ENCODE measurements around the gene CHST11.
A peak's percentile ranks its signal among the peaks of the same experiment; 100 is the strongest.
"Not testable (repeated sequence)": the region's sequence is repeated elsewhere in the genome, so short reads cannot be mapped to it uniquely, and the experiment has no call there.

Gene CHST11

DNA sequence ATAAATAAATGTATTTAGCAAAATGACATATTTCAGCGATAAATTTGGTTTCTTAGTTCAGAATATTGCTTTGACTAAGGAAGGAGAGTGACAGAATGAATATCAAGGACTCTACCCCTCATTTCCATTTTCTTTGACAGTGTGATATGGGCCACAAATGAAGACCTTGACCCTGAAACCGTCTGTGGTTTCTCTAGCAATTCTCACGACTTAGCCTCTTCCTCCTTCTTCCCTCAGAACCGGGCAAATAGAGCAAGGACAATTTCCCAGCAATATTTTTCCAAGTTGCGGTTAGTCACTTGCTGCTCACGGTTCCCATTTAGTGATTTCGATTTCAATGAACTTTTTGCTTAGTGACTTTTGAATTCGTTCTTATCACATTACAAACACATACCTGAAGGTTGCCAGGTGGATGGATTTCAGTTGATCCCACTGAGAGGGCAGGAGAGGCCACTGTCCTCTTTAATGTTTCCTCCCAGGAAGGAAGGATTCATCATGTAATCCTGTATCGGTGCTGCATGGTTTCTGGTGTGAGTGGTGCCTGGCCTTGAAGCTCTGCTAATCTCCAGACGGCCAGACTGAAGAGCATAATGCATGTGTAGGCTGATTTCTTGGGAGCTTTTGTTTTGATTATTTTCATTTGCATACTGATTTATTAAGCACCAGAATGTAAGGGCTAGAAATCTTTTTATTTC is 77.6 kb downstream of the CHST11 start:
- DNase-seq = no peak

DNA sequence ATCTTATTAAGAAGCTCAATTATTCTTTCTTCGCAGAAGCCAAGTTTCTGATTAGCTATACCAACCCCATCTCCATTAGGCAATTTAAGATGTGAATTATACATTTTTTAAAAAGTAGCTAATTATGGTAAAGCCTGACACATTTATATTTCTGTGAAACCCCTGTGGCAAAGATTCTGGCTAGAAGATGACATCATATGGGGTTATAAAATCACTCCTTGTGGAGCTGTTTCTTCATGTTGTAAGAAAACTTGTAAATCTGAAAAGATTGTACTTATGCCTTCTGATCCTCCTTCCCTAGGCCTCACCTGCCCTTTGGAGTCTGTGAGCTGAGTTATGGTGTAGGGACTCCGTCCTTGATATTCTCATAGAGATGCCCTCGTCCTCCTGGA is 78.1 kb downstream of the CHST11 start:
- no peak for DNase-seq

DNA sequence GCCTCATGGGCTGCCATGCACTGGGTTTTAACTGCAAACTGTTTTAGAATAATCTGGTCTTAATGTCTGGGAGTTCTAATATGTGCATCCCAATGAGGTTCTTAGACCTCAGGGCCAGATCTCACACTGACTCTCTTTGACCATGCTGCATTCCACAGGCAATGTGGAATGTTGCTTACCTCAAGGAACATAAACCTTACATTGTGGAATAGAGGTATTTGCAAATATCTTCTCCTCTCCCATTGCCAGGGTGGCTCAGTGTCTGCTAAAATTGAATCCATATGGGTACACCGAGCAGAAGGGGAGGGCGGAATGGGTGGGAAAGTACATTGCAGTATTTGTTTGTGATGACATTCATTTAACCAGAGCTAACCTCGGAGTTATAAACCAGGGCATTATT is 78.6 kb downstream of the CHST11 start:
- no peak for DNase-seq

DNA sequence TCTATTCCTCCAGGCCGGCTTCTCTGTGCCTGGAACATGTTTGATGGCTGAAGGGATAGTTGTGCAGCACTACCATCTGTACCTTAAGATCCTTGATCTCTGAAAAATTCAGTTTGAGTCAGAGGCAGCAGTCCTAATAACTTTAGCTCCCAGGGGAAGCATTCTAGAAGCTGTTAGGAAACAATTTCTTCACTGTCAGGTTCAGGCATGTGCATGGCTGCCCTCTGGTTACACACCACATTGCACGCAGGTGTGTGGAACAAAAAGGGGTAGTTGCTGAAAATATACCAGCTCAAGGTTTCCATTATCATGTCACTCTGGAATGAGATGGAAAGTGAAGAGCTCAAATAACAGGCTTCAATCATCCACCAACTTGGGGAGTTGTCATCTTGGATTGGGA is 80.1 kb downstream of the CHST11 start:
- DNase-seq = no peak

DNA sequence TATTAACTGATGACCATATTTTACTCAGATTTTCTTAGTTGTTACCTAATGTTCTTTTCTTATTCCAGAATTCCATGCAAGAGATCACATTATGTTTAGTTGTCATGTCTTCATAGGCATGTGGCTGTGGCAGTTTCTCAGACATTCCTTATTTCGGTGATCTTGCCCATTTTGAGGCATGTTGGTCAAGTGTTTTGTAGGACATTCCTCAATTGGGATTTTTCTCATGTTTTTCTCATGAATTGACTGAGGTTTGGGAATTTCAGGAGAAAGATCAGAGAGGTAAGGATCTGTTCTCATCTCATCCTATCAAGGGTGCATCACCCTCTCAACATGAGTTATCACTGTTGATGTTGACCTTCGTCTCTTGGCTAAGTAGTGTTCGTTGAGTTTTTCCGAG is 81.3 kb downstream of the CHST11 start:
- no peak for DNase-seq

DNA sequence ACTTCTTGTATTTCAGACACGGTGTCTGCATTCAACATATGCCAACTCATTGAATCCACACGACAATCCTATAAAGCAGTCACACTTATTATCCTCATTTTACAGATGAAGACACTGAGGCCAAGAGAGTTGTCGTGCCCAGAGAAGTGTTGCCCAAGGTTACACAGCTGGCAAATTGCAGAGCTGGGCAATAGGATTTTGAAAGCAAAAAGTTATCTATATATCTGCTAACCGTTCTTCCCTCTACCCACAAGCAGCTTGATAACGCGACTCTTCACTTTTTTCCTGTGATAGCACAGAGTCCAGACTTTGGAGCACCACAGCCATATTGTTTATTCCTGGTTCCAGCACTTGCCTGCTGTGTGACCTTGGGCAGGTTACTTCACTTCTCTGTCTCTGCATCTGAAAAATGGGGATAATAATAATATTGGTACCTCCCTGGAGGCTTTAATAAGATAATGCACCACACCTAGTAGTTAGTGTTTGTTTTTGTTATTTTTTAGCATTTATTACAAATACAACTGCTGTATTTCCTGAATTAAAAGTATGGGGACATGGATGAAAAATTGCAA is 82.2 kb downstream of the CHST11 start:
- DNase-seq = no peak

DNA sequence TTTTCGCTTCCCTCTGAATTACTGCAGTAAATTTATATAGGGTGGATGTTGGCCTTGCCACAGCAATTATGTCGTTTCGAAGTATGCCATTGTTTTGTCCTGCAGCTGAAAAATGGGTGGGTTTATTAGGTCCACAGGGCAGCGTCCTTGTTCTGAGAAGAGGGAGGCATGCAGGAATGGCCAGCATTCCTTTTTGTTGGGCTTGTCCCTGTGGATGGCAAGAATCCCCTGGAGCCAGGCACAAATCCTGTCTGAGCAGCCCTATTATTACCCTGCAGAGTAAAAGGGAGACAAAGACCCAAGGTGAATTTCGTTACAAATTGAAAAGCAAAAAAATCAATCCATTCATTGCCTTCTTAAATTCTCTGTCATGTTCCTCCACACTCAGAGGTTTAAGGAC is 88.1 kb downstream of the CHST11 start:
- no peak for DNase-seq

DNA sequence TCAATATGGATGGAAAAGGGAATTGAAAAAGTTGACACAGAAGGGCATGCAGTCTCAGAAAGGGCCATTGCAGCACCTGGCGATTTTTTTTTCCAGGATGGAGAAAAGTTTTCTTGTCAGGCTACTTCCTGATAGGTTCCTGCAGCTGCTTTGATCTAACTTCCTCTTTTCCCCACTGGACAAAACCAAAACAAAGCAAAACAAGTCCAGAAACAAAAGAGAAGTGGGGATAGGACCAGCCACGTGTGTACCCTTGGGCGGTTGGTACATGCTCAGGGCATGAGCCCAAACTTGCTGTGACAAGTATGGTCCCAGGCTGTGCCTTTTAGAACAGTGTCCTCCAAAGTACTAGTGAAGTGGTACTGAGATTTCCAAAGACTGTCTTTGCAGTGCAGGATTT is 89.8 kb downstream of the CHST11 start:
- DNase-seq = no peak

DNA sequence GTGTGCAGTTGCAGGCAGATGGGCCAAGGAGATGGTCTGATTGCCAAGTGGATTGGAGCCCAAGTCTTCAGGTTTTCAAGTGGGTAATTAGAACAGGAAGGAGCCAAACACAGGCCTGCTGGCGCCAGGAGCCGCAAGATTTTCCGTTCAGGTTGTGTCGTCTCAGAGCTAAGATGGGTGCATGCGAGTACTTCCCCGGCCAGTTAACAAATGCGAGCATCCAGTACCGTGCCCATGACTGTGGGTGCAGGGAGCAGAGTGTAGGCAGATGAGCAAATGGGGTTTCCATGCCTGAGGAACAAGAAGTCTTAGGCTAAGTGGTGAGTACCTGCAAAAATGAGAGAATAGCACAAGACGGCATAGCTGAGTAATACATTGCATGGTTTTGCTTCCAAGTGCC is 90.5 kb downstream of the CHST11 start:
- DNase-seq = no peak

DNA sequence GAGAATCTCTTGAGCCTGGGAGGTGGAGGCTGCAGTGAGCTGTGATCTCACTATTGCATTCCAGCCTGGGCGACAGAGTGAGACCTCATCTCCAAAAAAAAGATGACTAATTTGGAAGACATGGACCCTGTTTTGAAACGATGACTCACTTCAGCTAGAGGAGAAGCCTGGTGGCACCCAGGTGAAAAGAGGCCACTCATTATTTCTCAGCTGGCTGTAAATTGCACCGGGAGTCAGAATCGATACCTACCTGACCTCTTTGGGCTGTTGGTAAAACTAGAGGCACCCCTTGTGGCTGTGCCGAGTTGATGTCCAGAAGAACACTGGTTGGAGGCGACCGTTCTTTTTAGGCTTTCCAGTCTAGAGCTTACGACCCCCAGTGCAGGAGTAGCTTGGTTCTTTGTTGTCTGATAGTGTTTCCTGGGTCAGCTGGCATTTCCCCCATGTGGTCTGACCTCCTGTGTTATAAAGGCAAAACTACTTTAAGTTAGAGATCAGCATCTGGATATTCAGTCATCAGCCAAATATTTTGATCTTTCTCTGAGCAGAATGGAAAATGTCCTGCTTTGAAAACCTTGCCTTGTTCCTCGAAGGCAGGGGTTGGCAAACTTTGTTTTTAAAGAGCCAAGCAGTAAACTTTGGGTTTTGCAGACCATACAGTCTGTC is 93.2 kb downstream of the CHST11 start:
- no peak for DNase-seq

DNA sequence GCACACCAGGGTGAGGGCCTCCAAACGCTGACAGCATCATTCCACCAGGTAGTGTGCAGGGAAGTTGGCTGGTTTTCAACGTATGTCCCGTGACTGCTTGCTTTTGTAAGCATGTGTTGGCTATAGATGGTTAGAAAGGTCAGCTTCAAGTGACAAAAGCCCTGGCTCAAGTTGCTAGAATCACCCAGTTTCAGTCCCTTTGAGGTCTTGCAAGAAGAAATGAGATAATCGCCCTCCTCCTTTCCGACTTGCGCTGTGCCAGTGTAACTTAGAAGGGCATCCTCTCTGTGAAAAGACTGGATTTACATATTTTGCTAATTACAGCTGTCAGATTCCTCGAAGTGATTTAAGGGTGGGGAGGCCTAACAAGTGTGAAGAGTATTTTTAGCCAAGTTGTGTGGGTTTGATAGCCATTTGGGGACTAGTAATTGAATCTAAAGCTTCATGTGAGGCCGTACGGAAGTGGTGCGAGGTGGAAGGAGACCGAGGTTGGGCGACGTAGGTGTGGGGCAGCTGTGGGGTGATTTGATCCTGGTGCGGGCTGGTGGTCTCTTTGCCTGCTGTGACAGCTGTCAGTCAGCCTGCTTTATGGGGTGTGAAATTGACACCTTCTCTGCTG is 94.7 kb downstream of the CHST11 start:
- DNase-seq = no peak

DNA sequence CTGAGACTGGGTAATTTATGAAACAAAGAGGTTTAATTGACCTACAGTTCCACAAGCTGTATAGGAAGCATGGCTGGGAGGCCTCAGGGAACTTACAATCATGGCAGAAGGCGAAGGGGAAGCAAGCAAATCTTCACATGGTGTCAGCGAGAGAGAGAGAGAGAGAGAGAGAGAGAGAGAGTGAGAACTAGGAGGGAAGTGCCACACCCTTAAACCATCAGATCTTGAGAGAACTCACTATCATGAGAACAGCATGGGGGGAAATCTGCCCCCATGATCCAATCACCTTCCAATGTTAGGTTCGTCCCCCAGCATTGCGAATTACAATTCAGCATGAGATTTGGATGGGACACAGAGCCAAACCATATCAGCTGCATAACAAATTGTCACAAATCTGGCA is 96.7 kb downstream of the CHST11 start:
- no peak for DNase-seq

DNA sequence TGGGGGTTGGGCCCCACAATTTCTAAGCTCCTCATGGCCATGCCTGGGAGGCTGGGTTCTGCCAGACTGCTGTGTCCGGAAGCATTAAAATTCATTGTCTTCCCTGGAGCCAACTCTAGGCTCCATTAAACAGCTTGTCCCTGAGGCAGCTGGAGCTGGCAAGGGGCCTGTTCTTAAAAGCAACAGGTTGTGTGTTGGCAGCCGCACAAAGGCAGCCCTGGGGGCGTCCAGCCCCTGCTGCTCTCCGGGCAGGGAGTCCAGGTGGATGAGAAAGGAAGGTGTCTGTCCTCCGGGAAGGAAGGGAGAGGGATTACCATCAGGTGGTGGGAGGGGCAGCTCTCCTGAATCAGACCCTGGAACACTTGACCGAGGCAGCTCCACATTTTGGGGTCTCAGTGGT is 98.9 kb downstream of the CHST11 start:
- no peak for DNase-seq

DNA sequence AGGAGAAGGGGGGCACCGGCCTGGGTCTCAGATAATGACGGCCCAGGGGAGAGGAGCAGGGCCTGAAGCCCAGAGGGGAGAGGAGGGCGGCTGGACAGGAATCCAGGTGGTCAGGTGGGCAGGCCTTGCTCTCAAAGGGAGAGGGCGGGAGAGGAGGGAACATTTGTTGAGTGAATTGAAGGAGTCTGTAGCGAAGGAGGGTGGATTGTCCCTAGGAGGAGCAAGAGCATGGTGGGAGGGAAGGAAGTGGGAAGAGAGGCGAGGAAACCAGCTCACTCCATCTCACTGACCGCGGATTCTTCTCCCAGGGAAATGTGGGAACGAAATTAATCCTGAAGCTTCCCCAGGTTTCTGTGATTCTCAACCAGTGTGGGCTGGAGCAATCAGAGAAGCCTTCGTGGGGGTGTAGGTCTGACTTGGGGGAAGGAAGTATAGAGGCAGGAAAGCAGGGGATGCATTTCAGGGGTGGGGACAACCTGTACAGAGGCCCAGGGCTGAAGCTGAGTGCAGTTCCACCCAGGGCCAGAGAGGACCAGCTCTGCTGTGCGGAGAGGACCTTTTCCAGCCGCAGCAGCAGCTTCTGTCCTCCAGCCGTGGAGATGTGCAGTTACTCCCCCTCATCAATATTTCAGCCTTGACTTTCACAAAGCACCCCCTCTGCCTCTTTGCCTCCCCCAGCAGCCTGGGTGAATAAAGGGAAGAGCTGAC is 100.9 kb downstream of the CHST11 start:
- DNase-seq = no peak

DNA sequence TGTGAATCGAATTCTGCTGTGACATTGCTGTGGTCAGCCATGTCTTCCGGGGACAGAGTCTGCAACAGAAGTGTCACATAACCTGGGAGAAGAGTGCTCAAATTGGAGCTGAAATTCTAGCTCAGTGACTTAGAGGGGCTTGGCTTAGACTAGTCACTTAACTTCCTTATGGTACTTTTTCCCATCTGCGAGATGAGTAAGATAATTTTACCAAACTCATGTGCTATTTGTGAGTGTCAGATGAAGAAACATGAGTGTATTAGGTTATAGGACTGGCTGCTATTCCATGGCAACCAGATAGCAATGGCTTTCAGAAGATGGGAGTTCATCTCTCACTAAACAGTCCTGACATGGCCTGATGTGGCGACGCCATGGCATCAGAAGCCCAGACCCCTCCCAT is 104.1 kb downstream of the CHST11 start:
- no peak for DNase-seq

DNA sequence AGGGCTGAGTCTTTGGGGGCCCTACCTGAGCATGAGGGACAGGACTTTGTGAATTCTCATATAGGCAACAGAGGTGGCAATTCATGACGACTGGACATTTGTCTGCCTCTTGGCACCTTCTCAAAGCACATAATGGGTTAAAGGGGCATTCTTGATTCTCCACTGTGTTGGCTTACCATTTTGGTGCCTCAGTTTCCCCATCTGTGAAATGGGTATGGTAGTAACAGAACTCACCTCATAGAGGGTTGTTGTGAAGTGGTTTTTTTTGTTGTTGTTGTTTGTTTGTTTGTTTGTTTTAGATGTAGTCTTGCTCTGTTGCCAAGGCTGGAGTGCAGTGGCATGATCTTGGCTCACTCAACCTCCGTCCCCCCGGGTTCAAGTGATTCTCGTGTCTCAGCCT is 106.0 kb downstream of the CHST11 start:
- DNase-seq = no peak

DNA sequence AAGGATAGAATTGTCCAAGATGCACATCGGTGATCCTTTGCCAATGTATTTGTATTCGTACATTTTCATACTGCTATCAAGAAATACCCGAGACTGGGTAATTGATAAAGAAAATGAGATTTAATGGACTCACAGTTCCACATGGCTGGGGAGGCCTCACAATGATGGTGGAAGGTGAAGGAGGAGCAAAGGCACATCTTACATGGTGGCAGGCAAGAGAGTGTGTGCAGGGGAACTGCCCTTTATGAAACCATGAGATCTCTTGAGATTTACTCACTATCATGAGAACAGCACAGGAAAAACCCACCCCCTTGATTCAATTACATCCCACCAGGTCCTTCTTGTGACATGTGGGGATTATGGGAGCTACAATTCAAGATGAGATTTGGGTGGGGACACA is 107.9 kb downstream of the CHST11 start:
- not testable (repeated sequence) for DNase-seq

DNA sequence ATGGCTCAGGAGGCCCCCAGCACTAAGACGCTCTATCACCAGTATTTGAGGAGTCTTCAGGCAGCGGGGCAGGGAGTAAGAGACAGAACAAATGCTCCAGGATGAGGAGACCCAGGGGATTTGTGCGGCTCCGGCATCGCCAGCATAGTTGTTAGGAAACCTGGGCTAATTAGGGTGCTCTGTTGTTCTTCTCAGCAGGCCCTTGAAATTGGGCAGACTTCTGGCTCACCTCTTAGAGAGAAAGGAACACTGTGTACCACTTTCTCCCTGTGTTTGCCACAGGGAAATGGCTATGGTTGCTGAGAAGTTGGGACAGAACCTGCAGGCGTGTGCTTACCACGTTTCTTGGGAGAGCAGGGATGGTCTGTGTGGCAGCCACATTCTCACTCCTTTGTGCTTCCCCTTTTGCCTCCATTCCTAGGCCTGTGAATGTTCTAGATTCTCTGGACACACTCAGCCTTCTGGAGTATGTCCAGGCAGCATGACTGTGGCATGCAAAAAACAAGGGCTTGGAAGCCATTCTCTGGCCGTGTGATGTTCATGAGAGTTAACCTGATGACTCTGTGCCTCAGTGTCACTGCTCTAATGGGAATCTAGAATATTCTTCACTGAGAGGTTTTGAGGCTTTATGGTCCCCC is 109.0 kb downstream of the CHST11 start:
- no peak for DNase-seq

DNA sequence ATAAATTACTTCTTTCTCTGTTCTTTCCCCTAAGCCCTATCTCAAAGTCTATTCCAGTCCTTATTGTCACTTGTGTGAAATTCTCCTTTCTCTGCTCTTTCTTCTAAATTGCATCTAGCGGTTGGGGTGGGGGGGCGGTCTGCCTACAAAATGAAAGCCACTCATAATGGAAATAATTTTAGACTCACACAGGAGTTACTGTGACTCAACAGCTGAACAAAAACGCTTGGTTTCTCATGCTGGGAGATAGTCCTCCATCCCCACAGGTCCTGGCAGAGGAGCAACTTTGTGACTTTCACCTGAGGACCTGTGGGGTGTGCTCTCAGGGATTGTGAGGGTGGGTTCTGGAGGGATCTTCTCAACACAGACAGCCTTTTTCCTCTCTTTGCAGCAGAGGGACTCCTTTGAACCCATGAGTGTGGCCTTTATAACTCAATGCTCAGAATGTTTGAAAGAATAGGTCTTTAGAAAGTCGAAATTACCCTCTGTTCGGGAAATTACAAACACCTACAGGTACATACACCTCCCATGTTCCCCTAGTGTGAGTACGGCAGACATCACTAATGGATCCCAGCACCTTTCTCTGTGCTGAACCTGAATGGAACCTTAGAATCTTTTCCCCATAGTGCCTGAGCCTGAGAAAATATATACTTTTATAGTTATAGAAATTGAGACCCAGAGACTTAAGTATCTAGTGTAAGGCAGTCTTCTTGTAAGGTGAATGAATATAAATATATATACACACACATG is 109.7 kb downstream of the CHST11 start:
- peak; percentile 43 for DNase-seq

DNA sequence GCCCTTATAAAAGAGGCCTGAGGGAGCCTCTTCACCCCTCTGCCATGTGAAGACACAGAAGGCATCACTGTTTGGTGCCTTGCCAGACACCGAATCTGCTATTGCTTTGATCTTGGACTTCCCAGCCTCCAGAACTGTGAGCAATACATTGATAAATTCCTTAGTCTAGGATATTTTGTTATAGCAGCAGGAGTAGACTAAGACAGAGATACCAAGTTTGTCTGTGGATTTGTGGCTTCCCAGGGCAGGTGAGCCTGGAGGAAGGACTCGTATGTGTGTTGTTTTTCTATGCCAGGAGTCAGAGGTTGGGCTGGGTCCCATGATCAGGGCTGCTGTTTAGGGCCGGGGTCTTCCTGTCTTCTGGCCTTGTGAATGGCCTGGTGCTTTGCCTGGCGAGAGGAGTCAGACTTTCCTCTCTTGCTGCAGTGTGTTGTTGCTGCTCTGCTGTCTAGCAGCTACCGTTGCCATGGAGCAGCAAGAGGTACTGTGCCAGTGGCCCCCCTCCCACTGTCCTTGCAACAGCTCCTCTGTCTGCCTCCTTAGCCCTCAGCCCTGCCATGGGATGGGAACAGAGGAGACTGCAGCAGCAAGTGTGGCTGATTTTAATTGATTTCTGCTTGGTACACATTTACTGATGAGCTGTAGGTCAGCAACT is 111.2 kb downstream of the CHST11 start:
- no peak for DNase-seq

DNA sequence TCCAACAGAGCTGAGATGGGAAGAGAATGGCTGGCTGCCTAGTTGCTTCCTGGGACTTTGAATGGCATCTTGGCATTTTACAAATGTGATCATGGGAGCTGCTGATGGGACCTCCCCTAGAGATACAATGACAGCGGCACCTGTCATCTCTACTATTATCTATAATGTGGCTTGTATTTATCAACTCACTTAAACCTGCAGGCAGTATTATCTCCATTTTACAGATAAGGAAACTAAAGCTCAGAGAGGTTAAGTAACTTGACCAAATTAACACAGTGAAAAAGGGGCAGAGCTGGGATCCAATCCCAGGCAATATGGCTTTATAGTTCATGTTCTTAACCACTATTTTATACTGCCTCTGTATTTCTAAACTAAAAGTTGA is 111.7 kb downstream of the CHST11 start:
- no peak for DNase-seq

DNA sequence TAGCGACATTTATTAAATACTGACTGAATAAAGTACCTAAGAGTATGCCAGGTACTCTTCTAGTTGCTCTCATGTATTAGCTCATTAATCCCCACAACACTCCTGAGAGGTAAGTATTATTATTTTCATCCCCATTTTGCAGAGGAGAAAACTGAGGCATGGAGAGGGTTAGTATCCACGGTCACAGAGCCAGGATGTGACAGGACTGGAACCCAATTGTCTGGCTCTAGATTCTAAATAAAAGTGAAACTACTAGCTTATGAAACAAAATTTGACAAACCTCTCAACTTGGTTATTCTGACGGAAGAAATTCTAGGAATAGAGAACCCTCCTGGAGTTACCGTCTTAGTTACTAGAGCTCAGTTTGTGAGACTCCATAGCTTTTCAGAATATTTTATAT is 112.2 kb downstream of the CHST11 start:
- DNase-seq = no peak

Measured in stimulated activated CD4-positive, alpha-beta T cell treated with anti-CD3 and anti-CD28 coated beads, Interleukin-4, amount 100 ng/mL, for 1 hour (primary cell).